Measurements from ENCODE around the gene SLIT1. TPM values are rescaled to one million over a fixed set of nuclear protein-coding genes. Genes with fewer than 3 reads are reported as not detected.

SLIT1 gene
- total RNA-seq, 2 experiments from 2014 or later, result 0.13 to 1.0 TPM

- H3K9me2 ChIP-seq (ENCODE audit: insufficient read depth, low read length), result no peaks in the 10 kb centered on the region
- H3K27ac ChIP-seq (ENCODE audit: low read depth, low read length, poor library complexity, severe bottlenecking), result no peak overlapping the region
- BruUV-seq (replicated peaks), result no TSS peak
- H3K36me3 ChIP-seq (ENCODE audit: insufficient read depth, low read length), result no peaks in the 10 kb centered on the region
- ChIA-PET POLR2A (no interaction called here), CTCF (ENCODE audit: unreplicated experiment) (no interaction called here)
- no peak overlapping the region for H2AFZ ChIP-seq (ENCODE audit: low read length)
- no peaks in the 10 kb centered on the region for H3K79me2 ChIP-seq (ENCODE audit: insufficient read depth, low read depth, low read length)
- intact Hi-C loops (cut with micrococcal nuclease; ENCODE audit: unreplicated experiment), result no loop called here
- H3K4me1 ChIP-seq (ENCODE audit: insufficient read depth, low read length, poor library complexity, severe bottlenecking), result no peaks in the 10 kb centered on the region
- DNase-seq (ENCODE audit: low spot score), result no peak
- no peak overlapping the region for H3K4me3 ChIP-seq (ENCODE audit: low read depth, low read length, poor library complexity, severe bottlenecking)
- H4K20me1 ChIP-seq (ENCODE audit: insufficient read depth, low read length), result no peaks in the 10 kb centered on the region
- TF ChIP-seq EZH2phosphoT487 (IDR thresholded peaks at IDR 0.05; ENCODE audit: borderline replicate concordance, low read depth, low read length), result no peak
- no peak for TF ChIP-seq CTCF (conservative IDR thresholded peaks at IDR 0.05; ENCODE audit: low read length)
- H3K9me3 ChIP-seq (ENCODE audit: low read length), result no peaks in the 10 kb centered on the region
- H3K4me2 ChIP-seq (ENCODE audit: low read length), result no peak overlapping the region
Observed at GRCh38 chr10:97069576-97070362, 116.0 kb downstream of the SLIT1 start.

GRCh38 chr10:97069026-97069425 lies 116.7 kb downstream of the SLIT1 start:
- Histone ChIP-seq H3K4me2 (ENCODE audit: low read length) (no peak overlapping the region), H4K20me1 (ENCODE audit: insufficient read depth, low read length) (no peaks in the 10 kb centered on the region), H3K27ac (ENCODE audit: low read depth, low read length, poor library complexity, severe bottlenecking) (no peak overlapping the region), H3K79me2 (ENCODE audit: insufficient read depth, low read depth, low read length) (no peaks in the 10 kb centered on the region), H3K9me2 (ENCODE audit: insufficient read depth, low read length) (no peaks in the 10 kb centered on the region), H3K36me3 (ENCODE audit: insufficient read depth, low read length) (no peaks in the 10 kb centered on the region), H3K9me3 (ENCODE audit: low read length) (no peaks in the 10 kb centered on the region), H2AFZ (ENCODE audit: low read length) (no peak overlapping the region), H3K4me3 (ENCODE audit: low read depth, low read length, poor library complexity, severe bottlenecking) (no peak overlapping the region), H3K4me1 (ENCODE audit: insufficient read depth, low read length, poor library complexity, severe bottlenecking) (no peaks in the 10 kb centered on the region)
- CTCF ChIA-PET (ENCODE audit: unreplicated experiment), result no interaction called here
- intact Hi-C loops (cut with micrococcal nuclease; ENCODE audit: unreplicated experiment), result no loop called here
- TF ChIP-seq CTCF (conservative IDR thresholded peaks at IDR 0.05; ENCODE audit: low read length), result no peak
- BruUV-seq (replicated peaks), result no TSS peak
- no peak for DNase-seq (ENCODE audit: low spot score)
- POLR2A ChIA-PET, result interaction anchor here (0.5 kb wide), 1 partner anchor 99 kb away, joined by 4 read pairs; no protein-coding TSS in a partner anchor

GRCh38 chr10:97067716-97068391 lies 117.9 kb downstream of the SLIT1 start:
- no peaks in the 10 kb centered on the region for H3K79me2 ChIP-seq (ENCODE audit: insufficient read depth, low read depth, low read length)
- H3K4me2 ChIP-seq (ENCODE audit: low read length), result no peak overlapping the region
- no peaks in the 10 kb centered on the region for H3K9me3 ChIP-seq (ENCODE audit: low read length)
- H4K20me1 ChIP-seq (ENCODE audit: insufficient read depth, low read length), result no peaks in the 10 kb centered on the region
- intact Hi-C loops (cut with micrococcal nuclease; ENCODE audit: unreplicated experiment), result no loop called here
- H3K4me3 ChIP-seq (ENCODE audit: low read depth, low read length, poor library complexity, severe bottlenecking), result no peak overlapping the region
- no peaks in the 10 kb centered on the region for H3K4me1 ChIP-seq (ENCODE audit: insufficient read depth, low read length, poor library complexity, severe bottlenecking)
- no peaks in the 10 kb centered on the region for H3K36me3 ChIP-seq (ENCODE audit: insufficient read depth, low read length)
- TF ChIP-seq CTCF (conservative IDR thresholded peaks at IDR 0.05; ENCODE audit: low read length), result no peak
- TF ChIP-seq EZH2phosphoT487 (IDR thresholded peaks at IDR 0.05; ENCODE audit: borderline replicate concordance, low read depth, low read length), result no peak
- BruUV-seq (replicated peaks), result no TSS peak
- DNase-seq (ENCODE audit: low spot score), result no peak
- CTCF ChIA-PET (ENCODE audit: unreplicated experiment), result no interaction called here
- POLR2A ChIA-PET, result no interaction called here
- H2AFZ ChIP-seq (ENCODE audit: low read length), result no peak overlapping the region
- H3K9me2 ChIP-seq (ENCODE audit: insufficient read depth, low read length), result no peaks in the 10 kb centered on the region
- no peak overlapping the region for H3K27ac ChIP-seq (ENCODE audit: low read depth, low read length, poor library complexity, severe bottlenecking)
